Loucy (cell line): ENCODE measurements around the gene SLC38A10.

ENCODE experiments used
- H2AFZ ChIP-seq: fragments of 200-600 bp; sonication (generic); 2 replicates; pipeline ENCODE4 v1.6.0; 2016; ENCODE audit warnings: antibody characterized with exemption, mild to moderate bottlenecking, low read length, moderate library complexity
- H3F3A ChIP-seq: fragments of 200-600 bp; 2 replicates; pipeline ENCODE4 v1.6.0; 2016; ENCODE audit warnings: antibody characterized with exemption, low read depth, mild to moderate bottlenecking
- H3K27me3 ChIP-seq: fragments of 200-600 bp; sonication (generic); 2 replicates; pipeline ENCODE4 v1.6.1; 2014; ENCODE audit warnings: low read length, mild to moderate bottlenecking; ENCODE audit not compliant: insufficient read depth, poor library complexity, severe bottlenecking
- H3K36me3 ChIP-seq: fragments of 200-600 bp; sonication (generic); 2 replicates; pipeline ENCODE4 v1.6.1; 2016; ENCODE audit warnings: low read length; ENCODE audit not compliant: insufficient read depth
- H3K4me1 ChIP-seq: fragments of 200-600 bp; sonication (generic); 2 replicates; pipeline ENCODE4 v1.5.1; 2014; ENCODE audit warnings: low read length, mild to moderate bottlenecking; ENCODE audit not compliant: insufficient read depth, poor library complexity, severe bottlenecking
- H3K4me2 ChIP-seq: fragments of 200-600 bp; sonication (generic); 2 replicates; pipeline ENCODE4 v1.6.0; 2014; ENCODE audit warnings: antibody characterized with exemption, low read length, low read depth, mild to moderate bottlenecking; ENCODE audit not compliant: poor library complexity, severe bottlenecking
- H3K4me3 ChIP-seq: fragments of 200-600 bp; sonication (generic); 2 replicates; pipeline ENCODE4 v1.5.1; 2014; ENCODE audit warnings: low read length, mild to moderate bottlenecking, mixed read lengths; ENCODE audit not compliant: poor library complexity, severe bottlenecking
- H3K79me2 ChIP-seq: fragments of 200-600 bp; sonication (generic); 2 replicates; pipeline ENCODE4 v1.6.1; 2014; ENCODE audit warnings: low read length; ENCODE audit not compliant: insufficient read depth
- H3K9ac ChIP-seq: fragments of 200-600 bp; sonication (generic); 2 replicates; pipeline ENCODE4 v1.6.0; 2014; ENCODE audit warnings: mild to moderate bottlenecking, low read depth, low read length, moderate library complexity; ENCODE audit not compliant: poor library complexity, severe bottlenecking
- H3K9me2 ChIP-seq: fragments of 200-600 bp; sonication (generic); replicated peaks from 2 replicates; pipeline ENCODE4 v1.6.1; 2016; ENCODE audit warnings: low read depth, low read length, mixed read lengths
- H3K9me3 ChIP-seq: fragments of 200-600 bp; sonication (generic); 2 replicates; pipeline ENCODE4 v1.6.1; 2014; ENCODE audit warnings: mild to moderate bottlenecking, antibody characterized with exemption, low read length, low read depth; ENCODE audit not compliant: insufficient read depth
- H4K20me1 ChIP-seq: fragments of 200-600 bp; sonication (generic); 2 replicates; pipeline ENCODE4 v1.6.0; 2014; ENCODE audit warnings: antibody characterized with exemption, low read length, mild to moderate bottlenecking; ENCODE audit not compliant: insufficient read depth, poor library complexity, severe bottlenecking
- EZH2phosphoT487 ChIP-seq: fragments of 200-600 bp; IDR thresholded peaks from 2 replicates; pipeline ENCODE4 v1.6.1; 2018; ENCODE audit warnings: antibody characterized with exemption, mild to moderate bottlenecking, moderate library complexity, borderline replicate concordance
- TF ChIP-seq, protein P1 (sequence below): fragments of 200-600 bp; sonication (generic); conservative IDR thresholded peaks from 2 replicates; pipeline ENCODE4 v1.5.1; 2014; ENCODE audit warnings: mild to moderate bottlenecking, antibody characterized with exemption, low read length

Gene SLC38A10

GRCh38 chr17:81210466-81210865, 84.6 kb downstream of the SLC38A10 start:
- no peak for TF ChIP-seq EZH2phosphoT487
- TF ChIP-seq, protein P1, sequence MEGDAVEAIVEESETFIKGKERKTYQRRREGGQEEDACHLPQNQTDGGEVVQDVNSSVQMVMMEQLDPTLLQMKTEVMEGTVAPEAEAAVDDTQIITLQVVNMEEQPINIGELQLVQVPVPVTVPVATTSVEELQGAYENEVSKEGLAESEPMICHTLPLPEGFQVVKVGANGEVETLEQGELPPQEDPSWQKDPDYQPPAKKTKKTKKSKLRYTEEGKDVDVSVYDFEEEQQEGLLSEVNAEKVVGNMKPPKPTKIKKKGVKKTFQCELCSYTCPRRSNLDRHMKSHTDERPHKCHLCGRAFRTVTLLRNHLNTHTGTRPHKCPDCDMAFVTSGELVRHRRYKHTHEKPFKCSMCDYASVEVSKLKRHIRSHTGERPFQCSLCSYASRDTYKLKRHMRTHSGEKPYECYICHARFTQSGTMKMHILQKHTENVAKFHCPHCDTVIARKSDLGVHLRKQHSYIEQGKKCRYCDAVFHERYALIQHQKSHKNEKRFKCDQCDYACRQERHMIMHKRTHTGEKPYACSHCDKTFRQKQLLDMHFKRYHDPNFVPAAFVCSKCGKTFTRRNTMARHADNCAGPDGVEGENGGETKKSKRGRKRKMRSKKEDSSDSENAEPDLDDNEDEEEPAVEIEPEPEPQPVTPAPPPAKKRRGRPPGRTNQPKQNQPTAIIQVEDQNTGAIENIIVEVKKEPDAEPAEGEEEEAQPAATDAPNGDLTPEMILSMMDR, result no peak
- H4K20me1 ChIP-seq, result no peaks in the 10 kb centered on the region
- H3K4me3 ChIP-seq, result no peak overlapping the region
- no peaks in the 10 kb centered on the region for H3K27me3 ChIP-seq
- H3K79me2 ChIP-seq, result peaks cover 8% of the 10 kb centered on the region; the same call in 1 of the 2 replicates
- H3K36me3 ChIP-seq, result peaks cover 17% of the 10 kb centered on the region; the same call in 1 of the 2 replicates
- H3K4me1 ChIP-seq, result no peaks in the 10 kb centered on the region
- no peak overlapping the region for H3K9ac ChIP-seq
- H3F3A ChIP-seq, result no peaks in the 10 kb centered on the region
- H2AFZ ChIP-seq, result no peak overlapping the region
- H3K9me2 ChIP-seq, result no peaks in the 10 kb centered on the region
- no peak overlapping the region for H3K4me2 ChIP-seq
- no peaks in the 10 kb centered on the region for H3K9me3 ChIP-seq

GRCh38 chr17:81209141-81209540, 86.0 kb downstream of the SLC38A10 start:
- Histone ChIP-seq H3K27me3 (no peaks in the 10 kb centered on the region), H3K9me2 (no peaks in the 10 kb centered on the region), H4K20me1 (no peaks in the 10 kb centered on the region), H2AFZ (no peak overlapping the region), H3F3A (no peaks in the 10 kb centered on the region), H3K4me1 (no peaks in the 10 kb centered on the region), H3K4me2 (no peak overlapping the region), H3K36me3 (peaks cover 21% of the 10 kb centered on the region; the same call in 1 of the 2 replicates), H3K9ac (no peak overlapping the region), H3K79me2 (peaks cover 8% of the 10 kb centered on the region; the same call in 1 of the 2 replicates), H3K9me3 (no peaks in the 10 kb centered on the region), H3K4me3 (no peak overlapping the region)
- TF ChIP-seq EZH2phosphoT487, result no peak
- TF ChIP-seq, protein P1, result no peak

DNA sequence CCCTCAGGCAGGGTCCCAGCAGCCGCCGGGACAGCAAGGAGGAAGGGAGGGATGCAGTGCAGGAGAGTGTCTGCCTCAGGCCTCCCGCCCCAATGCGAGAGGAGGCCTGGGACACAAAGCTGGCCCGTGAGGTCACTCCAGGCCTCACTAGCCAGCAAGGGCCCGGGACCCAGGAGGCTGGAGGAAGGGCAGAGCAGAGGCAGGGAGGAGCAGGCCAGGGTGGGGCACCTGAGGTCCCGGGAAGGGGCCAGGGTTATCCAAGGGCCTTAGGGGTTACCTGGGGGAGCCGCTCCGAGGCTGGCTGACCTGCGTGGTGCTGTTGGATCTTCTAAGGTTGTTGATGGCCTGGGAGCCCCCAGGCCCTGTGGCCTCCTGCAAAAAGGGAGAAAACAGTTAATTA, 86.5 kb downstream of the SLC38A10 start:
- Histone ChIP-seq H3K9me3 (no peaks in the 10 kb centered on the region), H3K9ac (no peak overlapping the region), H3K9me2 (no peaks in the 10 kb centered on the region), H3K79me2 (peaks cover 8% of the 10 kb centered on the region; the same call in 1 of the 2 replicates), H4K20me1 (no peaks in the 10 kb centered on the region), H3K4me1 (no peaks in the 10 kb centered on the region), H3F3A (no peaks in the 10 kb centered on the region), H3K4me3 (no peak overlapping the region), H3K36me3 (peaks cover 21% of the 10 kb centered on the region; the same call in 1 of the 2 replicates), H2AFZ (no peak overlapping the region), H3K27me3 (no peaks in the 10 kb centered on the region), H3K4me2 (no peak overlapping the region)
- no peak for TF ChIP-seq EZH2phosphoT487
- TF ChIP-seq, protein P1, result no peak
